GM20431 (cell line): Measurements from ENCODE around the gene MTMR12.

Source experiments
- in situ Hi-C: fragments of 300-500 bp; cut with MseI, MboI; formaldehyde crosslinking; loops from one replicate; pipeline ENCODE4 v1.15.0; 2020; ENCODE audit warnings: low sequenced_read_pairs; ENCODE audit not compliant: unreplicated experiment

MTMR12 gene

GRCh38 chr5:32279786-32280185, 33.0 kb downstream of the MTMR12 start:
- in situ Hi-C loops: no loop called here

GRCh38 chr5:32279223-32279622, 33.5 kb downstream of the MTMR12 start:
- in situ Hi-C loops: no loop called here

GRCh38 chr5:32278406-32278805, 34.3 kb downstream of the MTMR12 start:
- in situ Hi-C loops: no loop called here

GRCh38 chr5:32277798-32278197, 34.9 kb downstream of the MTMR12 start:
- in situ Hi-C loops: no loop called here

GRCh38 chr5:32276173-32276853, 36.4 kb downstream of the MTMR12 start:
- in situ Hi-C loops: no loop called here

GRCh38 chr5:32275396-32275741, 37.4 kb downstream of the MTMR12 start:
- in situ Hi-C loops: no loop called here

GRCh38 chr5:32274548-32275395, 38.0 kb downstream of the MTMR12 start:
- in situ Hi-C loops: no loop called here

- in situ Hi-C loops: no loop called here
These were observed 38.9 kb downstream of the MTMR12 start for GRCh38 chr5:32273821-32274220.

GRCh38 chr5:32272746-32273145, 40.0 kb downstream of the MTMR12 start:
- in situ Hi-C loops: no loop called here

- in situ Hi-C loops: no loop called here
These were observed 41.8 kb downstream of the MTMR12 start for GRCh38 chr5:32270946-32271345.

- in situ Hi-C loops: no loop called here
These were observed 42.6 kb downstream of the MTMR12 start for GRCh38 chr5:32270178-32270577.

GRCh38 chr5:32265902-32266301, 46.8 kb downstream of the MTMR12 start:
- in situ Hi-C loops: no loop called here

GRCh38 chr5:32264957-32265572, 47.7 kb downstream of the MTMR12 start:
- in situ Hi-C loops: no loop called here

GRCh38 chr5:32263684-32264083, 49.1 kb downstream of the MTMR12 start:
- in situ Hi-C loops: no loop called here

- in situ Hi-C loops: no loop called here
These were observed 51.5 kb downstream of the MTMR12 start for GRCh38 chr5:32261198-32261597.

GRCh38 chr5:32259033-32259432, 53.7 kb downstream of the MTMR12 start:
- in situ Hi-C loops: no loop called here

- in situ Hi-C loops: no loop called here
These were observed 54.3 kb downstream of the MTMR12 start for GRCh38 chr5:32258424-32258823.

- in situ Hi-C loops: no loop called here
These were observed 57.2 kb downstream of the MTMR12 start for GRCh38 chr5:32255540-32255900.

- in situ Hi-C loops: no loop called here
These were observed 57.7 kb downstream of the MTMR12 start for GRCh38 chr5:32254881-32255539.

- in situ Hi-C loops: no loop called here
These were observed 60.8 kb downstream of the MTMR12 start for GRCh38 chr5:32251871-32252458.
